SH-SY5Y (cell line): Measurements from ENCODE around the gene KRT82.

Experiments
- GATA2 ChIP-seq: IDR thresholded peaks from 2 replicates; pipeline ENCODE4 v1.6.1; 2011; ENCODE audit warnings: mild to moderate bottlenecking, low read depth, low read length
- GATA3 ChIP-seq: IDR thresholded peaks from 2 replicates; pipeline ENCODE4 v1.6.1; 2011; ENCODE audit warnings: low read depth, mild to moderate bottlenecking, low read length, moderate library complexity

KRT82 gene

DNA sequence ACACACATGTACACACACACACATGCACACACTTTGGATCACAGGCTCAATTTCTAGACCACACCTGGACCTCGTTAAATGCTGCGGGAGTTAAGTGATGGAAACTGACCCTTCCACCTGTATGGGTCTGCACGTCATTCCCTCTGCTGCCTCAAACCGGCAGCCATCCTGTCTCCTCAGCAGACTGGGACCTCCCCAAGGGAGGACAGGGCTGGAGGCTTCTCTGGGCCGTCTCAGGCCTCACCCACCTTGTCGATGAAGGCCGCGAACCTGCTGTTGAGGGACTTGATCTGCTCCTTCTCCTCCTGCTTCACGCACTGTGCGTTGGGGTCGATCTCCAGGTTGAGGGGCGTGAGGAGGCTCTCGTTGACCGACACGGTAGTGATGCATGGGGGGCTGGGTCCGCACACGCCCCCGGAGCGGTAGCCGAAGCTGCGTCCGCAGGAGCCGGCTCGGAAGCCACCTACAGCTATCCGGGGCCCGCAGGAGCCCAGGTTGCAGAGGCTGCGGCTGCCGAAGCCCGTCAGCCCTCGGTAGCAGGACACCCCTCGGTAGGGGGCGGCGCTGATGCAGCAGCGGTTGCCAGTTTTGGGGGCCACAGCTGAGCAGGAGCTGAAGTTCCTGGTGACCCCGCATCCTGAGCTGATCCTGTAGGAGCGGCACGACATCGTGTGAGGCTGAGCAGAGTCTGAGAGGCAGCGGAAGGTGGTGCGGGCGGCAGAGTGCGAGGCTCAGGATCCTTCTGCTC, 39.2 kb downstream of the KRT82 start, which contains the start of gene KRT85:
Gene KRT85, minus strand, starts transcription at position 744 of the 748 bp plus-strand sequence. Its CDS starts 76 bp downstream, at position 668.
- no peak for TF ChIP-seq GATA3
- TF ChIP-seq GATA2, result no peak

DNA sequence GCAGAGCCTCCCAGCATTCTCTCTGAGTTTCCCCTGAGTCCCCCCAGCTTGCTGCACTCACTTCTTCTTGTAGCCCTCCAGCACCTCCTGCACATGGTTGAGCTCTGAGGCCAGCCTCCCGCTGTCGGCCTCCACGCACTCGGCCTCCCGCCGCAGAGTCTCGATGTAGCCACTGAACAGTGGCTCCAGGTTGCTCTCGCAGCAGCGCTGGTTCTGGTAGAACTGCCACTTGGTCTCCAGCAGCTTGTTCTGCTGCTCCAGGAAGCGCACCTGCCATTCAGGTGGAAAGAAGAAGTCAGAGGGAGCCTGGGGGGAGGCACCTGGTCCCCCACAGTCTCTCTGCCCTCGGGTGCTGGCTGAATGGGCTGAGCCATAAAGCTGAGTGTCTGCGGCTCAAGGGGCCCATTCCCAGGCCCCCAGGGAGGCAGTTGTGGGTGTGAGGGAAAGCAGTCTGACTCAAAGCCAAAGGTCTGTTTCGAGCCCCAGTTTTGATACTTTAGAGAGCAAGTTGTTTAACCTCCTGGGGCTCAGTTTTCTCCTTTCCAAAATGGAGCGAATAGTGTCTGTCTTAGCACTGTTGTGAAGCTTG, 41.1 kb downstream of the KRT82 start:
- no peak for TF ChIP-seq GATA3
- TF ChIP-seq GATA2, result no peak

DNA sequence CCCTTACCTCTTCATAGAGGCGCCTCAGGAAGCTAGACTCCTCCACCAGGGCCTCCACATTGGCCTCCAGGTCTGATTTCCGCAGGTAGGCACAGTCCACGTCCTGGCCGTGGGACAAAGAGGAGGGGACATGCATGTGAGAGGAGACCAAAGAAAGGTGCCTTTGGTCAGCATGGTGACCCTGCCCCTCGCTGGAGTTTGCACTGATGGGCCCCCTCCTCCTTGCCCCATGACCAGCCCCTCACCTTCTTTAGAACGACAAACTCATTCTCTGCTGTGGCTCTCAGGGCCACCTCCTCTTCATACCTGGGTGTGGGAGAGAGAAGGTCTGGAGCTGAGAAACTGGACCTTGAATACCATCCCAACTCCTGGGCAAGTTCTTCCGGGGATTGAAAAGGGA, 42.1 kb downstream of the KRT82 start:
- TF ChIP-seq GATA2 (no peak), GATA3 (no peak)

DNA sequence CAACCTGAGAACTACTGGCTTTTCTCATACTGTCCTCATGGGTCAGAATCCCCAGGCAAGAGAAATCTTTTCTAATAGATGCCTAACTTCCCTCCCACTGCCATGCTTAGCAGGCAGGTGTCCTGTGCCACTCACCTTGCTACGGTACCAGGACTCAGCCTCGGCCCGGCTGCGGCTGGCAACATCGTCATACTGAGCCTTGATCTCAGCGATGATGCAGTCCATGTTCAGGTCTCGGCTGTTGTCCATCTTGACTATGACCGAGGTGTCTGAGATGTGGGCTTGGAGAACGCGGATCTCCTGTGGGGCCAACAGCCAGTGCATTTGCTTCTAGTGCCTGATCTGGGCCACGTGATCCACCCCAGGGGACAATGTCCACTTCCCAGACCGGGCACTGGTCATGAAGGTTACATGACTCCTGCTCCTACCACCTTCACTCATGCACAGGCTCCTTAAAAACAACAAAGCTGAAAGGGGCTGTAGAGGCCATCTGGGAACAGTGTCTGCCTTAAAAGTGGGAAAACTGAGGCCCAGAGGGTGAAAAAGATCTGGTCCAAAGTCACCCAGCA, 42.9 kb downstream of the KRT82 start:
- TF ChIP-seq GATA2 (no peak), GATA3 (no peak)

DNA sequence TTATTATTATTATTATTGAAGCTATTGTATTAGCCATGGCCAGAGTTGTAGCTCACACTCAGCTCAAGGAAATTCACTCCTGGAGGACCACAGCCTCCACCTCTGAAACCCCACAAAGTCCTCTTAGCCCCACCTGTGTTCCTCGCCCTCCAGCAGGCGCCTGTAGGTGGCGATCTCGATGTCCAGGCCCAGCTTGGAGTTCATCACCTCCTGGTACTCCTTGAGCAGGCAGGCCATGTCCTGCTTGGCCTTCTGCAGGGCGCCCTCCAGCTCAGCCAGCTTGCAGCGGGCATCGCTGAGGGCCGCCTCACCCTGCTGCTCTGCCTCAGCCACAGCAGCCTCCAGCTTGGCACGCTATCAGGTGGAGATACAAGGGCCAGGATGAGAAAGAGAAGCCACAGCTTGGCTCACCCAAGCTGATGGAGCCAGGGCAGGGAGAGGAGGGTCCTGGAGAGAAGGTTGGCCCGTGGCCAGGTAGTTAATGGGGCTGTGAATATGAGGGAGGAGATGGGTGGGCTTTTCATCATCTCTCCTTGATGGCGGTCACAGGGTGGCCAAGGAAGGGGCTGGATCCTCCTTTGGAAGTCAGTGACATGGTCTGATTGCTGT, 43.9 kb downstream of the KRT82 start:
- TF ChIP-seq GATA2 (no peak), GATA3 (no peak)

DNA sequence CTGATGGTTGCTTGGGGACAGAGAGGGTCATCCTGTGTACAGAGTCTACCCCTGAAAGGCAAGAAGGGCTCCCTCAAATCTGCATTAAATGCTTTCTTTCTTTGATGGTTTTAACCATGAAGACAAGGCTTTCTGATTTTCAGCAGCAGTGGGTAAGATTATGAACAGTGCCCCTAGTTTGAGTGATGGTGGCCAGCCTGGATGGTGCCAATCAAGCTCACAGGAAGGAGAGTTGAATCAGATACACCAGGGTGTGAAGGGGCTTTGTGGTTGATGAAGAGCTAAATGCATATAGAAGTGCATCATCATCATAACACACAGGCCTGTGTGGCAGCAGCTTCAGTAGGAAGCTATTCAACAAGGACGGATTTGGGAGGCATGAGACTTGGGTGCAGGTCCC, 44.6 kb downstream of the KRT82 start:
- no peak for TF ChIP-seq GATA3
- no peak for TF ChIP-seq GATA2

DNA sequence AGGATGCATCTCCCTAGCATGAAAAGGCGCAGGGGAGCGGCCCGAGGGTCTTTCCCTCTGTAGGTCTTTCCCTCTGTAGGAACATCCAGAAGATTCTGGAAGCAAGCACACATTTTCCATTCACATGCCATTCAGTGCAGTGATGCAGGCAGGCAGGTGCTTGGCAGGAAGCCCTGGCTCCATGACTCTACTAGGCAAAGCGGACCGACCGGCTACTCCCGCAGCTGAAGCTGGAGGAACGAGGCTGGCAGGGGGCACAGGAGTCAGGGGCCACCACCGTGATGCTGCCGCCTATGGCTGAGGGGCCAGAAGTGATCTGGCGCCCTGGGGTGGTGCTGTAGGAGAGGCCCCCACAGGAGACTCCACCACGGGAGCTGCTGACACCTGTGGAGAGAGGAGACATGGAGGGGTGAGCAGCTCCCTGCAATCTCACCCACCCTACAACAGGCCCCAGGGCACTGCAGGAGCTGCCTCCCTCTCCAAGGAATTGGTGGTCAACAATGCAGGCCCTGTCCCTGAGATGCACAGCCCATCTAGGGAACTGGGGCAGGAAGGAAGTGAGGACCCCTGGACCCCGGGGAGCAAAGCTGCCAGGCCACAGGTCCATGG, 45.4 kb downstream of the KRT82 start:
- no peak for TF ChIP-seq GATA3
- no peak for TF ChIP-seq GATA2

DNA sequence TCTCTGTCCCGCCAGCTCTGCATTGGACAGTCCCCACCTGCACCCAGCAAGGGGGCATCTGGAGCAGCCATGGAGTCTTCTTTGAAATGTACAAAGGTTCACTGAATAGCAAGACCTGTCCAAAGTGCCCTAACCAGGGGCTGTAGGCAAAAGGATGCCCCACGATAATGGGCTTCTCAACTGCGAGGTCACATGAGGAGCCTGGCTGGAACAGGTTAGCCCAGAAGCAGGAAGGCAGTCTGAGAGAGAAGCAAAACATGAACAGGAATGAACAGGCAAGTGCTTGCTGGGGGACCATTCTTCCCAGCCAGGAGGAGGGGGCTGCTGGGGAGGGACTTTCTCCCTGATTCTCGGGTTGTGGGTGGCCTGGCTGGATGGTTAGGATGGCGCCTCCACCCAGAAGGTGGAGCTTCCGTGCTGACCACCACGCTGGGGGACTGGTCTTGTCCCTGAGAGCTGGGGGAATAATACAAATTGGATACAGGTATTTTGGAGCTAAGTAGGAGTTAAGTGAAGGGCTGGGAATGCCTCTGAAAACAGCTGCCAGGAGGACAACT, 46.0 kb downstream of the KRT82 start:
- no peak for TF ChIP-seq GATA3

DNA sequence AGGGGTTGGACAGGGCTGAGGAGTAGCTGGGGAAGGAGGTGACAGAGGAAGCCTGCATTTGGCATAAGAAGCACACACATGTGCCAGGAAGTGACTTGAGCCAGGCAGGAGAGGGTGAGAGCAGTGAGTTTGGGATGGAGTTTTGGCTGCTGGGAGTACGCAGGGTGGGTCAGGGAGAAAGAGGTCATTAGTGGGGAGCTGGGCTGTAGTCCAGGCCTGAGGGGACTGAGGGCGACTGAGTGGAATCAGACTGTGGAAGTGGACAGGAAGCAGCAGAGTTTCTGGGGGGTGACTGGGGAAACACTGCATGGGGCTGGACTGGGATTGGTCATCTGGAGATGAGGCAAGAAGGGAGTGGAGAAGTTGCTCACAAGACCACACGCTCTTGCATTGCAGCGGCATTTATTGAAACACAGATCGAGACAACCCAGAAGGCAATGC, 46.5 kb downstream of the KRT82 start:
- TF ChIP-seq GATA3 (no peak), GATA2 (no peak)

DNA sequence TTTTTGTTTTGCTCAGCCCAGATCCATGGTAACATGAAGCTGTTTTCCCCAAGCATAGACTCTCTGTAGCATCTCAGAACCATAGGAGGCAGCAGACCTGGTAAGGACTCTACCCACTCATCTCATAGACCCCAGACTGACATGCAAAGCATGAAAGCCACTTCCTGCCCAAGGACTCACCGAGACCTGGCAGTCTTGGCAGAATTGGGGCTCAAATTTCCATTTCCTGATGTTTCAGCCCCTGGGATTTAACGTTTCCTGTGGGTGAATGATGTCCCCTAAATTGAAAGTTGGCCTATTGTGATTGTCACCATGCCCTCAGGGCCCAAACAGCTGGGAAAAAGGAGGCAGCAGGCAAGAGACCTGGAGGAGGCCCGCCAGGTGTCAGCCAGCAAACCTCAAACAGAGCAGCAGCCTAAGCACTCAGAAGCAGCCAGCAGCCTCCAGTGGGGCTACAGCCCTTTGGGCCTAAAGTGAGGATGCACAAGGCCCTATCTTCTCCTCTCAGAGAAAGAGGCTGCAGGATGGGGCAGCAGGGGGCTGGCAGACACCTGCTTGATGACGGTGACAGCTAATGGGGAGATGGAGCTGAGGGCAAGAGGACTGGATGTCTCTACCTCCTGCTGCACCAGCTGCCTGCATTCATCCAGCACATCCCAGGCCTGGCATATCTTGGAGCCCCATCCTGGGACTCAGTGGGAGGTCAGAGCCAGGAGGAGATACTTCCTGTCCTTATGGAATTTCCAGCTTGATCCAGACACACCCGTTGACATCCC, 47.4 kb downstream of the KRT82 start:
- TF ChIP-seq GATA2 (no peak), GATA3 (no peak)

DNA sequence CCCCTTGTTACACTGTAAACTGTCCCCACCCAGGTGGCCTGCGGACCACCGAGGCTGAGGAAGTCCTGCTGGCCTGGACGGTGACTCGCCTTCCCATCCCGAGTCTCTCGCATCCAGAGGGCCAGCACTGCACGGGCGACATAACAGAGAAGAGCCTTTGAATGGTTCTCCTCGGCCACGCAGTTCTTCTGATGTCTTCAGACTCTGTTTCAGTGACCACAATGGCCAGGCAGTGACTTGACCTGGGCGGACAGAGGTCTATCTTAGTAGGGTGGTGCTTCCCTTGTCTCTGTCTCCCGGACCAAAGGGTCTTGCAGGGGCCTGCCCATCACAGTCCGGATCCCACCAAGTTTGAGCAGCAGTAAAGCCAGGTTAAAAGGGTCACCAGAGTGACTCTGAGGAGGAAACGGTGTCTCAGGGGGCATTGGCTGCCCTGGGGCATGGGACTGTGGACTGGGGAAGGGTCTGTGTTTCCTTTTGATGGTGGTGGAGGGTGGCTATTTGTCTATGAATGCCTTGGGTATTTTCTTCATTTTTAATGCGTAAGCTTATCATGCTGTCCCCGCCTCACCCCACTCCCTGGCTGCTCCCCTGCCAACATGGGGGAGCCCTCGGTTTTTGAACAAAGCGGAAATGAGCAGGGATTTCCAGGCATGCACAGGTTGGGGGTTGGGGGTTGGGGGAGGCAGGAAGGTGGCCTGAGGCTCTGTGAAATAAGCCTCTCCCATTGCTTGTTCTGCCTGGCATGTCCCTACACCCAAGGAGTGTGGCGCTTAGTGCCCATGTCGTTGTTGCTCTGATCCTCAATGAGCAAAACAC, 49.2 kb downstream of the KRT82 start:
- no peak for TF ChIP-seq GATA3
- TF ChIP-seq GATA2, result no peak

DNA sequence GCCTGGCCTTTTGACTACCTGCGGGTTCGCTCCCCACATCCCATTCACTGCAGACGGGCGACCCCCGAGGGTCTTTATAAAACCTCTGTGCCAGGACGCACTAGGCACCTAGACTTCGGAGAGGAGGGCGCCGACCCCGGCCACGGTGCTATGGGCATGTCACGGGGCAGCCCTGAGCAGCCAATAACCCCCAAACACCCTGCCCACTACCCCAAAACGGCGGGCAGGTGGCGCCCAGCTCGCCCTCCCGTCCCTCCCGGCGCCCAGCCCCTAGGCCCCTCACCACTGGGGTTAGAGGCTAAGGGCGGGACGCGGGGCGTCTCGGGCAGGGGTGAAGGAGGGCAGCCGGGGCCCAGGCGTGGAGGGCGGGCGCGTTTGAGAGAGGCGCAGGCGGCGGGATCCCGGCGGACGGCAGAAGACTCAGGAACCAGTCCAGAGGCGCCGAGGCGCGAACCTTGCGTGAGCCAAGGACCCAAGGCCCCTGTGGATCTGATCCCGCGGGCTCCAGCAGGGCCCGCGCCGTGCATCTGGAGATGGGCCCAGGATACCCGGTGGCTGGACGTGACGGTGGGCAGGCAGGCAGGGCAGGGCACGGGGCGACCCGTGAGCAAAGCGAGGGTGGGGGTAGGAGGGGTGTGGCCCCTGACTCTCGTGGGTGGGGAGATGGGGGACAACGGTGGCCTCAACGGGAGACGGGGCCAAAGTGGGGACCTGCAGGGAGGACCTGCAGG, 49.9 kb downstream of the KRT82 start:
- TF ChIP-seq GATA3, result no peak
- no peak for TF ChIP-seq GATA2
